SK-N-SH (cell line): ENCODE results near the gene TPP2. TPM values are rescaled to one million over a fixed set of nuclear protein-coding genes. Genes with fewer than 3 reads are reported as not detected.
A peak's percentile ranks its signal among the peaks of the same experiment; 100 is the strongest.

Experiments used
- CTCF ChIA-PET: fragments of 300-600, 350-600 bp; formaldehyde crosslinking; extraction: SDS; loops from one replicate; lab custom pipeline; 2021; lab: Yijun Ruan, JAX
- POLR2A ChIA-PET: fragments of 350-600 bp; sonication (Branson Sonifier 250); formaldehyde crosslinking; extraction: SDS; loops from one replicate; lab custom pipeline; 2020; ENCODE audit warnings: antibody characterized with exemption, inconsistent platforms; lab: Yijun Ruan, JAX
- DNase-seq: peaks from one replicate; pipeline ENCODE4 v3.0.0; 2012
- H2AFZ ChIP-seq: fragments of 200-600 bp; sonication (generic); 2 replicates; pipeline ENCODE4 v1.8.1; 2016; ENCODE audit warnings: antibody characterized with exemption, mild to moderate bottlenecking, low read depth
- H3F3A ChIP-seq: fragments of 200-600 bp; sonication (generic); replicated peaks from 2 replicates; pipeline ENCODE3; 2016; ENCODE audit warnings: antibody characterized with exemption, mild to moderate bottlenecking; ENCODE audit not compliant: insufficient read depth
- H3K27ac ChIP-seq, 2 experiments: fragments of 200-500 bp in 1 of 2; fragments of 200-600 bp in 1 of 2; sonication (Bioruptor generic) in 1 of 2; sonication (generic), shearing (Covaris generic) in 1 of 2; 2 replicates each; pipeline versions ENCODE4 v1.5.1 to v1.6.1; 2014 to 2016; ENCODE audit warnings: low read depth in 2 of 2, inconsistent platforms in 1 of 2, low read length in 1 of 2, mild to moderate bottlenecking in 1 of 2, mixed read lengths in 1 of 2
- H3K27me3 ChIP-seq: fragments of 200-600 bp; sonication (generic), shearing (Covaris generic); 2 replicates; pipeline ENCODE4 v1.6.1; 2016; ENCODE audit warnings: mixed run types; ENCODE audit not compliant: insufficient read depth
- H3K36me3 ChIP-seq, 2 experiments: fragments of 200-500 bp in 1 of 2; fragments of 200-600 bp in 1 of 2; sonication (Bioruptor generic) in 1 of 2; sonication (generic) in 1 of 2; replicated peaks in 1 of 2; 2 replicates each; pipeline versions ENCODE3 to v1.5.1; 2014 to 2016; ENCODE audit warnings: low read length in 1 of 2, mild to moderate bottlenecking in 1 of 2; ENCODE audit not compliant: insufficient read depth in 2 of 2, control insufficient read depth in 1 of 2
- H3K4me1 ChIP-seq, 2 experiments: fragments of 200-500 bp in 1 of 2; fragments of 200-600 bp in 1 of 2; sonication (Bioruptor generic) in 1 of 2; sonication (generic), shearing (Covaris generic) in 1 of 2; 2 replicates each; pipeline versions ENCODE4 v1.5.1 to v1.6.1; 2014 to 2016; ENCODE audit warnings: low read depth in 1 of 2, low read length in 1 of 2, mixed run types in 1 of 2; ENCODE audit not compliant: insufficient read depth in 2 of 2, control insufficient read depth in 1 of 2
- H3K4me2 ChIP-seq: fragments of 200-600 bp; sonication (generic), shearing (Covaris generic); 2 replicates; pipeline ENCODE4 v1.6.1; 2017; ENCODE audit warnings: mixed run types
- H3K4me3 ChIP-seq, 2 experiments: fragments of 200-500 bp in 1 of 2; fragments of 200-600 bp in 1 of 2; sonication (Bioruptor generic) in 1 of 2; sonication (generic), shearing (Covaris generic) in 1 of 2; 2 replicates each; pipeline versions ENCODE4 v1.5.1 to v1.8.1; 2014 to 2016; ENCODE audit warnings: low read depth in 2 of 2, inconsistent platforms in 1 of 2, low read length in 1 of 2, mild to moderate bottlenecking in 1 of 2, mixed read lengths in 1 of 2, moderate library complexity in 1 of 2
- H3K79me2 ChIP-seq: fragments of 200-600 bp; sonication (generic); 2 replicates; pipeline ENCODE4 v1.8.1; 2017; ENCODE audit warnings: mild to moderate bottlenecking; ENCODE audit not compliant: insufficient read depth
- H3K9ac ChIP-seq: fragments of 200-600 bp; sonication (generic); 2 replicates; pipeline ENCODE4 v1.6.1; 2017; ENCODE audit warnings: mixed run types
- H3K9me2 ChIP-seq: fragments of 200-600 bp; sonication (generic); 2 replicates; pipeline ENCODE4 v1.6.1; 2017; ENCODE audit warnings: mixed run types
- H3K9me3 ChIP-seq: fragments of 200-600 bp; sonication (generic); 2 replicates; pipeline ENCODE4 v1.6.1; 2017; ENCODE audit warnings: mixed run types, mild to moderate bottlenecking, moderate library complexity
- H4K20me1 ChIP-seq: fragments of 200-600 bp; sonication (generic); 2 replicates; pipeline ENCODE4 v1.6.1; 2017; ENCODE audit warnings: mild to moderate bottlenecking, mixed run types; ENCODE audit not compliant: insufficient read depth
- CTCF ChIP-seq: fragments of 200-600 bp; sonication (generic); IDR thresholded peaks from 2 replicates; pipeline ENCODE4 v1.6.1; 2017; ENCODE audit warnings: antibody characterized with exemption, mild to moderate bottlenecking, moderate library complexity
- EZH2phosphoT487 ChIP-seq: fragments of 200-600 bp; sonication (generic); IDR thresholded peaks from 2 replicates; pipeline ENCODE4 v1.6.1; 2017; ENCODE audit warnings: low read depth, mixed run types, mild to moderate bottlenecking, antibody characterized with exemption, moderate library complexity, borderline replicate concordance
- FOSL2 ChIP-seq: IDR thresholded peaks from 2 replicates; pipeline ENCODE4 v1.4.0; 2012; ENCODE audit warnings: low read depth, mild to moderate bottlenecking, moderate library complexity, borderline replicate concordance
- FOXJ3 ChIP-seq: sonication (generic); formaldehyde crosslinking; IDR thresholded peaks from 2 replicates; pipeline ENCODE4 v1.5.1; 2020; ENCODE audit warnings: mild to moderate bottlenecking, missing genetic modification reagents
- FOXM1 ChIP-seq: IDR thresholded peaks from 2 replicates; pipeline ENCODE4 v1.4.0; 2012; ENCODE audit warnings: low read depth, mild to moderate bottlenecking
- GABPA ChIP-seq: IDR thresholded peaks from 2 replicates; pipeline ENCODE4 v1.4.0; 2012; ENCODE audit warnings: low read depth, mild to moderate bottlenecking
- GATA2 ChIP-seq: sonication (generic); formaldehyde crosslinking; IDR thresholded peaks from 2 replicates; pipeline ENCODE4 v1.5.0; 2020; ENCODE audit warnings: mild to moderate bottlenecking, missing genetic modification reagents
- IRF3 ChIP-seq: fragments of 150-350 bp; IDR thresholded peaks from 2 replicates; pipeline ENCODE4 v1.6.1; 2016; ENCODE audit warnings: mild to moderate bottlenecking, low read depth, low read length
- MAX ChIP-seq: IDR thresholded peaks from 2 replicates; pipeline ENCODE4 v1.4.0; 2012; ENCODE audit warnings: low read depth
- POLR2AphosphoS5 ChIP-seq: IDR thresholded peaks from 2 replicates; pipeline ENCODE4 v1.6.1; 2012; ENCODE audit warnings: low read depth, low read length
- RAD21 ChIP-seq: IDR thresholded peaks from 2 replicates; pipeline ENCODE4 v1.6.1; 2012; ENCODE audit warnings: mild to moderate bottlenecking, low read length
- RCOR1 ChIP-seq: fragments of 150-350 bp; IDR thresholded peaks from 2 replicates; pipeline ENCODE4 v1.6.1; 2017; ENCODE audit warnings: antibody characterized with exemption, low read length
- REST ChIP-seq: IDR thresholded peaks from 2 replicates; pipeline ENCODE4 v1.6.1; 2012; ENCODE audit warnings: mild to moderate bottlenecking, low read depth, low read length, moderate library complexity
- RFX5 ChIP-seq: IDR thresholded peaks from 2 replicates; pipeline ENCODE4 v1.6.1; 2012; ENCODE audit warnings: mild to moderate bottlenecking, improper control_type of control experiment, low read length
- SIN3A ChIP-seq: IDR thresholded peaks from 2 replicates; pipeline ENCODE4 v1.6.1; 2012; ENCODE audit warnings: low read depth, mild to moderate bottlenecking, low read length, moderate library complexity, borderline replicate concordance
- USF1 ChIP-seq: IDR thresholded peaks from 2 replicates; pipeline ENCODE4 v1.4.0; 2012; ENCODE audit warnings: low read depth, borderline replicate concordance
- WGBS: methylation state at CpG from one replicate; pipeline ENCODE4 v1.1.6; 2017; ENCODE audit warnings: low lambda C conversion rate; 5-methylcytosine and 5-hydroxymethylcytosine counted together
- polyA plus RNA-seq, 3 experiments: library from polyadenylated mRNA; depleted of rRNA; stranded (reverse); fragments of >200 nt; gene quantifications; 2 replicates each; pipeline ENCODE4 v1.2.3, GENCODE V29; 2012

Gene TPP2
- polyA plus RNA-seq, 1 of the 3 experiments (the other 2 are of a cell fraction) = 8.3 TPM

GRCh38 chr13:102693250-102693649 lies 96.5 kb downstream of the TPP2 start:
- CTCF ChIA-PET = interaction anchor here (1.1 to 1.2 kb wide), 2 partner anchors 31 to 101 kb away, joined by 3 read pairs; no protein-coding TSS in a partner anchor

GRCh38 chr13:102693776-102694175 lies 97.0 kb downstream of the TPP2 start:
- Histone ChIP-seq H3K79me2 (no peaks in the 10 kb centered on the region), H3F3A (peaks cover 3% of the 10 kb centered on the region), H4K20me1 (no peaks in the 10 kb centered on the region), H3K9me3 (peaks cover 3% of the 10 kb centered on the region; the same call in 1 of the 2 replicates), H3K4me1 (peaks cover 3 to 8% of the 10 kb centered on the region in 2 experiments; a peak in 1 of 4 replicates), H3K27ac (no peak overlapping the region), H3K36me3 (no peaks in the 10 kb centered on the region), H3K4me3 (no peak overlapping the region), H2AFZ (no peak overlapping the region), H3K9ac (no peak overlapping the region), H3K4me2 (peak overlapping the region; percentile 41; the same call in 1 of the 2 replicates), H3K27me3 (no peaks in the 10 kb centered on the region), H3K9me2 (no peaks in the 10 kb centered on the region)
- CTCF ChIA-PET = interaction anchor here (0.6 to 1.2 kb wide), 3 partner anchors 30 to 102 kb away, joined by 3 read pairs; no protein-coding TSS in a partner anchor
- no peak for DNase-seq
- POLR2A ChIA-PET = no interaction called here
- WGBS = 56% methylated on average over 2 of the region's 2 CpGs
- peak; percentile 24; the same call in 1 of the 2 replicates for TF ChIP-seq FOSL2
- TF ChIP-seq GABPA = no peak
- no peak for TF ChIP-seq SIN3A
- no peak for TF ChIP-seq RCOR1
- no peak for TF ChIP-seq CTCF
- no peak for TF ChIP-seq REST
- no peak for TF ChIP-seq FOXJ3 (CRISPR knock-in tag)
- no peak for TF ChIP-seq RFX5
- TF ChIP-seq IRF3 = no peak
- no peak for TF ChIP-seq EZH2phosphoT487
- TF ChIP-seq RAD21 = no peak
- no peak for TF ChIP-seq GATA2 (CRISPR knock-in tag)
- TF ChIP-seq POLR2AphosphoS5 = no peak

More at GRCh38 chr13:102693250-102693649, 96.5 kb downstream of the TPP2 start:
- Histone ChIP-seq H3K4me3 (no peak overlapping the region), H3K9me2 (no peaks in the 10 kb centered on the region), H3K27me3 (no peaks in the 10 kb centered on the region), H3K9ac (no peak overlapping the region)
- no peak for TF ChIP-seq RCOR1
- no peak for TF ChIP-seq MAX
- TF ChIP-seq FOXM1 = no peak
- TF ChIP-seq FOSL2 = no peak
- TF ChIP-seq USF1 = no peak
- no peak for TF ChIP-seq RAD21
- TF ChIP-seq, all 33 proteins: peak for 0
- Histone ChIP-seq H3K9me3 (no peaks in the 10 kb centered on the region), H3K27ac (no peak overlapping the region), H2AFZ (no peak overlapping the region), H3K79me2 (no peaks in the 10 kb centered on the region), H3K4me2 (peak overlapping the region; percentile 41; the same call in 1 of the 2 replicates), H3F3A (peaks cover 3% of the 10 kb centered on the region), H4K20me1 (no peaks in the 10 kb centered on the region), H3K4me1 (peaks cover 3 to 8% of the 10 kb centered on the region in 2 experiments; a peak in 1 of 4 replicates), H3K36me3 (no peaks in the 10 kb centered on the region)
- POLR2A ChIA-PET = no interaction called here
- 94% methylated on average over 4 of the region's 4 CpGs for WGBS
- DNase-seq = no peak
